Endothelial cell of umbilical vein (primary cell): ENCODE measurements around the gene IRF9. TPM values are rescaled to one million over a fixed set of nuclear protein-coding genes. Genes with fewer than 3 reads are reported as not detected.

Experiments used
- BruUV-seq: library from RNA; stranded (reverse); fragments of 400-500 nt; replicated peaks from 2 replicates; lab custom pipeline; 2021; lab: Mats Ljungman, UMichigan
- CTCF ChIA-PET: fragments of 300-600, 350-600 bp; sonication (Branson Sonifier 250); formaldehyde crosslinking; loops from one replicate; lab custom pipeline; 2021; ENCODE audit warnings: antibody characterized with exemption, inconsistent platforms; lab: Charles Lee
- POLR2A ChIA-PET: fragments of 300-600, 350-600 bp; sonication (Branson Sonifier 250); formaldehyde crosslinking; loops from one replicate; lab custom pipeline; 2021; ENCODE audit warnings: antibody characterized with exemption, inconsistent platforms; lab: Charles Lee
- DNase-seq: peaks from one replicate; pipeline ENCODE4 v3.0.0-alpha.2; 2011; ENCODE audit warnings: low read depth, low spot score
- FAIRE-seq: peaks from 2 replicates; lab custom pipeline; 2011; peaks lifted over from hg19 to GRCh38; lab: Jason Lieb, UNC
- H2AFZ ChIP-seq: 2 replicates; pipeline ENCODE4 v1.6.0; 2012; ENCODE audit warnings: low read depth, low read length, control low read depth, inconsistent platforms
- H3K27ac ChIP-seq: 2 replicates; pipeline ENCODE4 v1.5.1; 2011; ENCODE audit warnings: low read depth, mild to moderate bottlenecking, control low read depth, low read length, moderate library complexity; ENCODE audit not compliant: insufficient read depth
- H3K27me3 ChIP-seq, 2 experiments: 2 replicates each; pipeline versions ENCODE4 v1.6.0 to v1.6.1; 2011; ENCODE audit warnings: low read length in 2 of 2, mixed read lengths in 1 of 2; ENCODE audit not compliant: control insufficient read depth in 2 of 2, insufficient read depth in 2 of 2
- H3K36me3 ChIP-seq, 2 experiments: 2 replicates in 1 of 2; 3 replicates in 1 of 2; pipeline ENCODE4 v1.5.1; 2011; ENCODE audit warnings: low read length in 2 of 2, mild to moderate bottlenecking in 1 of 2, moderate library complexity in 1 of 2; ENCODE audit not compliant: control insufficient read depth in 2 of 2, insufficient read depth in 2 of 2; ENCODE audit errors: extremely low read depth in 1 of 2
- H3K4me1 ChIP-seq: 3 replicates; pipeline ENCODE4 v1.5.1; 2011; ENCODE audit warnings: mild to moderate bottlenecking, low read length; ENCODE audit not compliant: control insufficient read depth, insufficient read depth; ENCODE audit errors: extremely low read depth
- H3K4me2 ChIP-seq: 2 replicates; pipeline ENCODE4 v1.6.1; 2011; ENCODE audit warnings: low read length, control low read depth, mixed read lengths; ENCODE audit not compliant: insufficient read depth
- H3K4me3 ChIP-seq, 3 experiments: fragments of 200-600 bp in 1 of 3; sonication (generic), shearing (Covaris generic) in 1 of 3; replicated peaks in 1 of 3; 2 replicates each; pipeline ENCODE4 v1.5.1; 2011 to 2016; ENCODE audit warnings: control low read depth in 3 of 3, low read length in 3 of 3, mild to moderate bottlenecking in 2 of 3, inconsistent platforms in 1 of 3, low read depth in 1 of 3, moderate library complexity in 1 of 3; ENCODE audit not compliant: insufficient read depth in 1 of 3
- H3K79me2 ChIP-seq: 2 replicates; pipeline ENCODE4 v1.6.0; 2012; ENCODE audit warnings: low read length, inconsistent platforms; ENCODE audit not compliant: control insufficient read depth, insufficient read depth
- H3K9ac ChIP-seq: replicated peaks from 2 replicates; pipeline ENCODE3; 2011; ENCODE audit warnings: low read length, control low read depth; ENCODE audit not compliant: insufficient read depth; ENCODE audit errors: extremely low read depth
- H3K9me1 ChIP-seq: replicated peaks from 3 replicates; pipeline ENCODE4 v1.6.0; 2011; ENCODE audit warnings: mild to moderate bottlenecking, low read length; ENCODE audit not compliant: control insufficient read depth, insufficient read depth; ENCODE audit errors: extremely low read depth
- H3K9me3 ChIP-seq: replicated peaks from 2 replicates; pipeline ENCODE4 v1.5.1; 2012; ENCODE audit warnings: low read length, inconsistent platforms; ENCODE audit not compliant: control insufficient read depth, insufficient read depth
- H4K20me1 ChIP-seq: replicated peaks from 2 replicates; pipeline ENCODE3; 2011; ENCODE audit warnings: mild to moderate bottlenecking, low read length; ENCODE audit not compliant: control insufficient read depth, insufficient read depth; ENCODE audit errors: extremely low read depth
- CTCF ChIP-seq, 2 donors: IDR thresholded peaks; 1 replicate in 1 of 2; 2 replicates in 1 of 2; pipeline ENCODE4 v1.5.1; 2011; ENCODE audit warnings: low read length in 2 of 2, mild to moderate bottlenecking in 2 of 2, moderate library complexity in 2 of 2, control low read depth in 1 of 2, inconsistent platforms in 1 of 2, low read depth in 1 of 2; ENCODE audit not compliant: insufficient read depth in 1 of 2; ENCODE audit errors: extremely low read depth in 1 of 2
- EZH2 ChIP-seq: IDR thresholded peaks from 2 replicates; pipeline ENCODE4 v1.6.1; 2012; ENCODE audit warnings: borderline replicate concordance, low read depth, mild to moderate bottlenecking, moderate library complexity, low read length, inconsistent platforms; ENCODE audit not compliant: severe bottlenecking
- FOS ChIP-seq: IDR thresholded peaks from 2 replicates; pipeline ENCODE4 v1.6.1; 2011; ENCODE audit warnings: mild to moderate bottlenecking, low read length, moderate library complexity, borderline replicate concordance; ENCODE audit not compliant: insufficient read depth
- GATA2 ChIP-seq: IDR thresholded peaks from 2 replicates; pipeline ENCODE4 v1.7.0; 2011; ENCODE audit warnings: low read depth, mild to moderate bottlenecking, moderate library complexity, mixed read lengths, low read length; ENCODE audit not compliant: insufficient read length, insufficient read depth
- JUN ChIP-seq: IDR thresholded peaks from 2 replicates; pipeline ENCODE4 v1.6.1; 2011; ENCODE audit warnings: borderline replicate concordance, low read depth; ENCODE audit not compliant: insufficient read length, insufficient read depth
- MAX ChIP-seq: IDR thresholded peaks from 2 replicates; pipeline ENCODE4 v1.6.1; 2011; ENCODE audit not compliant: insufficient read depth, insufficient read length
- MYC ChIP-seq: IDR thresholded peaks from one replicate; pipeline ENCODE4 v1.6.1; 2011; ENCODE audit warnings: mild to moderate bottlenecking, low read depth, low read length
- POLR2A ChIP-seq: IDR thresholded peaks from 2 replicates; pipeline ENCODE4 v1.6.1; 2012; ENCODE audit warnings: low read depth, mild to moderate bottlenecking, control low read depth, low read length
- POLR2AphosphoS5 ChIP-seq: IDR thresholded peaks from 2 replicates; pipeline ENCODE4 v1.6.1; 2012; ENCODE audit warnings: low read depth, mild to moderate bottlenecking, control low read depth, low read length, moderate library complexity; ENCODE audit not compliant: insufficient read depth
- dilution Hi-C: fragments of 300-500 bp; cut with MboI; formaldehyde crosslinking; loops from one replicate; pipeline ENCODE4 v1.15.0; 2019; ENCODE audit warnings: low sequenced_read_pairs; ENCODE audit not compliant: extremely low pct_ligation_motif_present
- intact Hi-C: fragments of 100-400 bp; cut with micrococcal nuclease; formaldehyde crosslinking; loops from one replicate; pipeline ENCODE4 v1.10.0; 2022
- polyA plus RNA-seq, 4 experiments: library from polyadenylated mRNA; depleted of rRNA in 3 of 4; stranded (reverse) in 3 of 4; unstranded in 1 of 4; fragments of >200 nt; gene quantifications; 2 replicates each; pipeline versions ENCODE4 v1.2.1 to v1.2.3, GENCODE V29; 2011 to 2012; ENCODE audit warnings: missing spikeins in 1 of 4
- total RNA-seq: library from RNA; stranded (reverse); gene quantifications from 2 replicates; pipeline ENCODE4 v1.2.3, GENCODE V29; 2021

The IRF9 gene
- total and polyA plus RNA-seq, 2 donors (not counting 3 experiments of a cell fraction or from before 2014, with no cell fraction given) = 44.6 to 46.1 TPM

GRCh38 chr14:24149302-24149969 is 11.6 kb upstream of the IRF9 start:
- Histone ChIP-seq H3K79me2 (peaks cover 25% of the 10 kb centered on the region), H3K9me3 (no peaks in the 10 kb centered on the region), H3K4me2 (no peak overlapping the region), H3K27ac (no peak overlapping the region), H3K4me1 (peaks cover 16% of the 10 kb centered on the region), H3K9me1 (no peaks in the 10 kb centered on the region), H3K27me3 (no peaks in the 10 kb centered on the region), H3K9ac (no peak overlapping the region), H3K4me3 (no peak overlapping the region), H4K20me1 (no peaks in the 10 kb centered on the region), H2AFZ (no peak overlapping the region), H3K36me3 (peaks cover 3 to 22% of the 10 kb centered on the region in 2 experiments)
- TF ChIP-seq EZH2 = no peak
- dilution Hi-C loops (no loop called here), intact Hi-C loops (loop anchor here (5.0 kb wide), 3 partner anchors 148 to 283 kb away; partner anchors contain the start of genes DHRS1, NFATC4 and NOP9)
- BruUV-seq = no TSS peak
- DNase-seq = no peak
- no peak for FAIRE-seq
- POLR2A ChIA-PET = no interaction called here
- CTCF ChIA-PET = interaction anchor here (1.0 to 7.8 kb wide), 2 partner anchors 11 to 91 kb away, joined by 6 to 63 read pairs; partner anchors contain the start of gene IRF9

- FAIRE-seq = no peak
Measured at GRCh38 chr14:24150061-24150460, 11.0 kb upstream of the IRF9 start.

More at GRCh38 chr14:24150061-24150460, 11.0 kb upstream of the IRF9 start:
- dilution Hi-C loops = no loop called here
- Histone ChIP-seq H2AFZ (no peak overlapping the region), H3K9me1 (no peaks in the 10 kb centered on the region), H3K4me1 (peaks cover 16% of the 10 kb centered on the region), H3K27me3 (no peaks in the 10 kb centered on the region), H3K79me2 (peaks cover 25% of the 10 kb centered on the region), H3K36me3 (peaks cover 5 to 25% of the 10 kb centered on the region in 2 experiments), H4K20me1 (no peaks in the 10 kb centered on the region), H3K9me3 (no peaks in the 10 kb centered on the region), H3K4me2 (no peak overlapping the region), H3K4me3 (no peak overlapping the region), H3K9ac (no peak overlapping the region), H3K27ac (no peak overlapping the region)
- TF ChIP-seq CTCF (IDR thresholded peaks at IDR 0.05; ENCODE audit: extremely low read depth in 1 of 2, insufficient read depth in 1 of 2, low read depth in 1 of 2, low read length in 2 of 2) = no peak
- no peak for TF ChIP-seq JUN
- no peak for TF ChIP-seq POLR2A
- TF ChIP-seq EZH2 = no peak
- no peak for TF ChIP-seq GATA2
- no peak for TF ChIP-seq POLR2AphosphoS5
- TF ChIP-seq FOS = no peak
- TF ChIP-seq MAX = no peak
- no peak for TF ChIP-seq MYC
- no TSS peak for BruUV-seq
- ChIA-PET POLR2A (no interaction called here), CTCF (interaction anchor here (7.8 kb wide), 1 partner anchor 11 kb away, joined by 63 read pairs; the partner anchor contains the start of gene IRF9)
- no peak for DNase-seq
- intact Hi-C loops = no loop called here
